Smooth muscle cell (in vitro differentiated cells): ENCODE data around the gene ESD. TPM values are rescaled to one million over a fixed set of nuclear protein-coding genes. Genes with fewer than 3 reads are reported as not detected.

Experiments used
- DNase-seq: peaks from one replicate; lab custom pipeline; 2025; ENCODE audit not compliant: unreplicated experiment; lab: John Stamatoyannopoulos, UW
- H2AFZ ChIP-seq: fragments of 200-600 bp; sonication (generic); 2 replicates; pipeline ENCODE4 v1.6.0; 2016; ENCODE audit warnings: antibody characterized with exemption, low read depth, mild to moderate bottlenecking
- H3F3A ChIP-seq: fragments of 200-600 bp; sonication (generic); 2 replicates; pipeline ENCODE4 v1.6.0; 2017; ENCODE audit warnings: antibody characterized with exemption, low read depth
- H3K27ac ChIP-seq: fragments of 200-600 bp; sonication (generic); 2 replicates; pipeline ENCODE4 v1.5.1; 2016; ENCODE audit warnings: low read depth, mild to moderate bottlenecking
- H3K27me3 ChIP-seq: fragments of 200-600 bp; sonication (generic); 2 replicates; pipeline ENCODE4 v1.6.1; 2016; ENCODE audit warnings: low read depth, mild to moderate bottlenecking
- H3K36me3 ChIP-seq: fragments of 200-600 bp; sonication (generic); 2 replicates; pipeline ENCODE4 v1.5.1; 2016; ENCODE audit warnings: low read depth
- H3K4me1 ChIP-seq: fragments of 200-600 bp; sonication (generic); 2 replicates; pipeline ENCODE4 v1.5.1; 2016; ENCODE audit warnings: low read depth
- H3K4me2 ChIP-seq: fragments of 200-600 bp; sonication (generic); 2 replicates; pipeline ENCODE4 v1.6.0; 2016; ENCODE audit warnings: mild to moderate bottlenecking
- H3K4me3 ChIP-seq: fragments of 200-600 bp; sonication (generic); 2 replicates; pipeline ENCODE4 v1.5.1; 2016; ENCODE audit warnings: mild to moderate bottlenecking
- H3K79me2 ChIP-seq: fragments of 200-600 bp; sonication (generic); 2 replicates; pipeline ENCODE4 v1.6.0; 2016; ENCODE audit warnings: low read depth, mild to moderate bottlenecking
- H3K9ac ChIP-seq: fragments of 200-600 bp; sonication (generic); 2 replicates; pipeline ENCODE4 v1.6.0; 2016; ENCODE audit warnings: low read depth
- H3K9me3 ChIP-seq: fragments of 200-600 bp; sonication (generic); replicated peaks from 2 replicates; pipeline ENCODE4 v1.5.1; 2016; ENCODE audit warnings: low read depth
- H4K20me1 ChIP-seq: fragments of 200-600 bp; sonication (generic); 2 replicates; pipeline ENCODE4 v1.6.0; 2016; ENCODE audit warnings: low read depth
- CTCF ChIP-seq: fragments of 200-600 bp; sonication (generic); IDR thresholded peaks from 2 replicates; pipeline ENCODE4 v1.5.1; 2017; ENCODE audit warnings: borderline replicate concordance, mild to moderate bottlenecking, antibody characterized with exemption; ENCODE audit not compliant: insufficient read depth, poor library complexity, severe bottlenecking
- WGBS: methylation state at CpG from one replicate; pipeline ENCODE4 v1.1.7; 2016; ENCODE audit warnings: low lambda C conversion rate; 5-methylcytosine and 5-hydroxymethylcytosine counted together
- polyA plus RNA-seq: library from polyadenylated mRNA; unstranded; fragments of >200 nt; fragmentation: Nextera tagmentation; extraction: Ambion mirVana; gene quantifications from 2 replicates; pipeline ENCODE4 v1.2.1, GENCODE V29; 2016
- total RNA-seq: library from RNA; depleted of rRNA; stranded (reverse); fragments of >200 nt; gene quantifications from 2 replicates; pipeline ENCODE4 v1.2.3, GENCODE V29; 2014

The ESD gene
- total and polyA plus RNA-seq, 2 experiments from 2014 or later: 133 to 142 TPM

GRCh38 chr13:46782691-46783090 is 14.3 kb downstream of the ESD start:
- Histone ChIP-seq H4K20me1 (peaks cover 11% of the 10 kb centered on the region), H2AFZ (no peak overlapping the region), H3K27ac (no peak overlapping the region), H3K27me3 (no peaks in the 10 kb centered on the region), H3K4me2 (no peak overlapping the region), H3K4me3 (no peak overlapping the region), H3F3A (no peaks in the 10 kb centered on the region), H3K36me3 (peaks cover 65% of the 10 kb centered on the region), H3K4me1 (no peaks in the 10 kb centered on the region), H3K79me2 (no peaks in the 10 kb centered on the region), H3K9me3 (no peaks in the 10 kb centered on the region), H3K9ac (no peak overlapping the region)
- WGBS: 95% methylated on average over 2 of the region's 2 CpGs
- TF ChIP-seq CTCF: no peak
- DNase-seq: no peak

- peaks cover 65% of the 10 kb centered on the region for H3K36me3 ChIP-seq
- no peaks in the 10 kb centered on the region for H3K27me3 ChIP-seq
- no peak overlapping the region for H2AFZ ChIP-seq
- H3K4me2 ChIP-seq: no peak overlapping the region
- no peaks in the 10 kb centered on the region for H3K9me3 ChIP-seq
- 100% methylated on average over 1 of the region's 1 CpG for WGBS
- H3K9ac ChIP-seq: no peak overlapping the region
- H3K4me1 ChIP-seq: no peaks in the 10 kb centered on the region
- H3F3A ChIP-seq: no peaks in the 10 kb centered on the region
- H4K20me1 ChIP-seq: peaks cover 11% of the 10 kb centered on the region
- TF ChIP-seq CTCF: no peak
- H3K4me3 ChIP-seq: no peak overlapping the region
- DNase-seq: no peak
- H3K79me2 ChIP-seq: no peaks in the 10 kb centered on the region
- H3K27ac ChIP-seq: no peak overlapping the region
These were observed 14.9 kb downstream of the ESD start for GRCh38 chr13:46782066-46782465.

GRCh38 chr13:46778890-46779289 is 18.1 kb downstream of the ESD start:
- Histone ChIP-seq H3K4me3 (no peak overlapping the region), H3K9me3 (no peaks in the 10 kb centered on the region), H3K9ac (no peak overlapping the region), H4K20me1 (peaks cover 8% of the 10 kb centered on the region), H3K36me3 (peaks cover 49% of the 10 kb centered on the region), H2AFZ (no peak overlapping the region), H3K27ac (no peak overlapping the region), H3K4me1 (no peaks in the 10 kb centered on the region), H3K4me2 (no peak overlapping the region), H3K27me3 (no peaks in the 10 kb centered on the region), H3F3A (no peaks in the 10 kb centered on the region), H3K79me2 (no peaks in the 10 kb centered on the region)
- 96% methylated on average over 2 of the region's 2 CpGs for WGBS
- no peak for DNase-seq
- TF ChIP-seq CTCF: no peak

GRCh38 chr13:46778095-46778494 is 18.9 kb downstream of the ESD start:
- H3K36me3 ChIP-seq: peaks cover 53% of the 10 kb centered on the region
- H3K9me3 ChIP-seq: no peaks in the 10 kb centered on the region
- no peak overlapping the region for H3K9ac ChIP-seq
- no peak for TF ChIP-seq CTCF
- no peak for DNase-seq
- no peak overlapping the region for H3K4me2 ChIP-seq
- H3K4me1 ChIP-seq: no peaks in the 10 kb centered on the region
- no peak overlapping the region for H3K4me3 ChIP-seq
- H3K27me3 ChIP-seq: no peaks in the 10 kb centered on the region
- H3F3A ChIP-seq: no peaks in the 10 kb centered on the region
- peaks cover 5% of the 10 kb centered on the region for H4K20me1 ChIP-seq
- WGBS: 97% methylated on average over 3 of the region's 3 CpGs
- H3K27ac ChIP-seq: no peak overlapping the region
- no peak overlapping the region for H2AFZ ChIP-seq
- H3K79me2 ChIP-seq: no peaks in the 10 kb centered on the region
